Keratinocyte (primary cell): ENCODE measurements around the gene NIN.

Experiments
- CTCF ChIP-seq, 3 experiments: IDR thresholded peaks in 1 of 3; conservative IDR thresholded peaks in 1 of 3; optimal IDR thresholded peaks in 1 of 3; 2 replicates in 2 of 3; 3 replicates in 1 of 3; pipeline versions ENCODE3 to v1.5.1; 2011; ENCODE audit warnings: low read length in 3 of 3, mild to moderate bottlenecking in 3 of 3, moderate library complexity in 2 of 3, control low read depth in 1 of 3, inconsistent platforms in 1 of 3; ENCODE audit not compliant: insufficient read depth in 2 of 3; ENCODE audit errors: extremely low read depth in 1 of 3
- EZH2 ChIP-seq: IDR thresholded peaks from one replicate; pipeline ENCODE4 v1.6.1; 2012; ENCODE audit warnings: inconsistent platforms, mild to moderate bottlenecking, low read length, moderate library complexity

- TF ChIP-seq CTCF (optimal IDR thresholded peaks at IDR 0.05 in 1 of 3, IDR thresholded peaks at IDR 0.05 in 1 of 3, conservative IDR thresholded peaks at IDR 0.05 in 1 of 3; ENCODE audit: extremely low read depth in 1 of 3, insufficient read depth in 2 of 3, low read length in 3 of 3) = no peak
- no peak for TF ChIP-seq EZH2
Measured at GRCh38 chr14:50756300-50756699, 74.7 kb downstream of the NIN start.
